ENCODE measurements around the gene LIF. TPM values are rescaled to one million over a fixed set of nuclear protein-coding genes. Genes with fewer than 3 reads are reported as not detected.

Gene LIF
- total RNA-seq, 1 experiment from 2014 or later = 8.0 TPM

GRCh38 chr22:30290342-30291057 is 43.9 kb upstream of the LIF start:
- H3K36me3 ChIP-seq (ENCODE audit: control insufficient read depth, insufficient read depth, low read length) = no peaks in the 10 kb centered on the region
- no TSS peak for BruUV-seq (replicated peaks)
- Mint-ChIP-seq H3K4me3 (ENCODE audit: unreplicated experiment) (peak overlapping the region; percentile 81), H3K36me3 (ENCODE audit: insufficient read depth, unreplicated experiment) (peaks cover 8% of the 10 kb centered on the region), H3K27ac (ENCODE audit: unreplicated experiment) (no peak overlapping the region), H3K27me3 (ENCODE audit: insufficient read depth, unreplicated experiment) (no peaks in the 10 kb centered on the region), H3K4me1 (ENCODE audit: low read depth, unreplicated experiment) (peaks cover 5% of the 10 kb centered on the region), H3K9me3 (ENCODE audit: unreplicated experiment) (no peaks in the 10 kb centered on the region)
- no peak for TF ChIP-seq CTCF (IDR thresholded peaks at IDR 0.05; ENCODE audit: insufficient read depth in 1 of 2, low read depth in 1 of 2, low read length in 1 of 2, severe bottlenecking in 1 of 2, unreplicated experiment in 1 of 2)
- ChIA-PET POLR2A (interaction anchor here (1.4 kb wide), 1 partner anchor 36 kb away, joined by 10 read pairs; the partner anchor contains the start of gene TBC1D10A), CTCF (interaction anchor here (1.4 to 4.4 kb wide), 5 partner anchors 8 to 183 kb away, joined by 3 to 106 read pairs (median 45); partner anchors contain the start of genes RNF215 and TBC1D10A)
- H3K4me1 ChIP-seq = peaks cover 4% of the 10 kb centered on the region
- no peak for DNase-seq
- H3K9me3 ChIP-seq = no peaks in the 10 kb centered on the region
- H3K4me3 ChIP-seq (ENCODE audit: low read depth, low read length) = no peak overlapping the region
- intact Hi-C loops (cut with micrococcal nuclease; ENCODE audit: unreplicated experiment) = no loop called here
- H3K27me3 ChIP-seq (replicated peaks; ENCODE audit: control insufficient read depth, insufficient read depth, low read length) = no peaks in the 10 kb centered on the region

- no peaks in the 10 kb centered on the region for H3K9me3 Mint-ChIP-seq (ENCODE audit: unreplicated experiment)
- peaks cover 8% of the 10 kb centered on the region for H3K36me3 Mint-ChIP-seq (ENCODE audit: insufficient read depth, unreplicated experiment)
- no peak overlapping the region for H3K27ac Mint-ChIP-seq (ENCODE audit: unreplicated experiment)
- intact Hi-C loops (cut with micrococcal nuclease; ENCODE audit: unreplicated experiment) = loop anchor here (1.0 to 10.0 kb wide), 5 partner anchors 8 to 195 kb away; partner anchors contain the start of gene RNF215
- no peak for DNase-seq
- Histone ChIP-seq H3K4me1 (peaks cover 4% of the 10 kb centered on the region), H3K9me3 (no peaks in the 10 kb centered on the region), H3K4me3 (ENCODE audit: low read depth, low read length) (peak overlapping the region; percentile 80), H3K36me3 (ENCODE audit: control insufficient read depth, insufficient read depth, low read length) (no peaks in the 10 kb centered on the region), H3K27me3 (replicated peaks; ENCODE audit: control insufficient read depth, insufficient read depth, low read length) (no peaks in the 10 kb centered on the region)
- ChIA-PET CTCF (interaction anchor here (1.4 to 4.4 kb wide), 5 partner anchors 8 to 182 kb away, joined by 3 to 106 read pairs (median 45); partner anchors contain the start of genes RNF215 and TBC1D10A), POLR2A (interaction anchor here (1.4 kb wide), 1 partner anchor 37 kb away, joined by 10 read pairs; the partner anchor contains the start of gene TBC1D10A)
- BruUV-seq (replicated peaks) = no TSS peak
- H3K4me3 Mint-ChIP-seq (ENCODE audit: unreplicated experiment) = peak overlapping the region; percentile 81
- no peaks in the 10 kb centered on the region for H3K27me3 Mint-ChIP-seq (ENCODE audit: insufficient read depth, unreplicated experiment)
- H3K4me1 Mint-ChIP-seq (ENCODE audit: low read depth, unreplicated experiment) = peaks cover 7% of the 10 kb centered on the region
- no peak for TF ChIP-seq CTCF (IDR thresholded peaks at IDR 0.05; ENCODE audit: insufficient read depth in 1 of 2, low read depth in 1 of 2, low read length in 1 of 2, severe bottlenecking in 1 of 2, unreplicated experiment in 1 of 2)
Measured at GRCh38 chr22:30289980-30290313, 43.4 kb upstream of the LIF start.

GRCh38 chr22:30289141-30289979 is 42.8 kb upstream of the LIF start, which contains the start of gene CASTOR1:
TSS of gene CASTOR1 (minus strand) at chr22:30289505. CDS start at chr22:30289497, 8 bp downstream.
- peaks cover 5% of the 10 kb centered on the region for H3K36me3 Mint-ChIP-seq (ENCODE audit: insufficient read depth, unreplicated experiment)
- peak within 1 kb of the TSS; percentile 81 for H3K4me3 Mint-ChIP-seq (ENCODE audit: unreplicated experiment)
- ChIA-PET CTCF (interaction anchor here (0.6 to 4.4 kb wide), 11 partner anchors 9 to 182 kb away, joined by 3 to 106 read pairs (median 7); partner anchors contain the start of genes RNF215, SEC14L2 and TBC1D10A), POLR2A (interaction anchor here (0.7 to 1.4 kb wide), 4 partner anchors 9 to 67 kb away, joined by 3 to 10 read pairs (median 4); partner anchors contain the start of genes CCDC157, SF3A1 and TBC1D10A)
- H3K4me1 Mint-ChIP-seq (ENCODE audit: low read depth, unreplicated experiment) = peaks cover 11% of the 10 kb centered on the region
- H3K27me3 ChIP-seq (replicated peaks; ENCODE audit: control insufficient read depth, insufficient read depth, low read length) = no peaks in the 10 kb centered on the region
- DNase-seq = peak; percentile 98
- no peaks in the 10 kb centered on the region for H3K9me3 Mint-ChIP-seq (ENCODE audit: unreplicated experiment)
- BruUV-seq (replicated peaks) = no TSS peak
- H3K4me3 ChIP-seq (ENCODE audit: low read depth, low read length) = peak within 1 kb of the TSS; percentile 80
- H3K9me3 ChIP-seq = no peaks in the 10 kb centered on the region
- H3K36me3 ChIP-seq (ENCODE audit: control insufficient read depth, insufficient read depth, low read length) = no peaks in the 10 kb centered on the region
- intact Hi-C loops (cut with micrococcal nuclease; ENCODE audit: unreplicated experiment) = loop anchor here (1.0 to 10.0 kb wide), 5 partner anchors 9 to 195 kb away; partner anchors contain the start of gene RNF215
- H3K4me1 ChIP-seq = peaks cover 4% of the 10 kb centered on the region
- TF ChIP-seq CTCF (IDR thresholded peaks at IDR 0.05; ENCODE audit: insufficient read depth in 1 of 2, low read depth in 1 of 2, low read length in 1 of 2, severe bottlenecking in 1 of 2, unreplicated experiment in 1 of 2) = no peak
- no peaks in the 10 kb centered on the region for H3K27me3 Mint-ChIP-seq (ENCODE audit: insufficient read depth, unreplicated experiment)
- H3K27ac Mint-ChIP-seq (ENCODE audit: unreplicated experiment) = peak within 1 kb of the TSS; percentile 77
